K562 (cell line): Measurements from ENCODE around the gene VPS26A. TPM values are rescaled to one million over a fixed set of nuclear protein-coding genes. Genes with fewer than 3 reads are reported as not detected.
A peak's percentile ranks its signal among the peaks of the same experiment; 100 is the strongest.

Experiments used
- BRF1 ChIP-seq: IDR thresholded peaks from 3 replicates; pipeline ENCODE4 v1.6.1; 2011; ENCODE audit warnings: borderline replicate concordance, mild to moderate bottlenecking; ENCODE audit not compliant: insufficient read length; ENCODE audit errors: extremely low read depth
- CBX3 ChIP-seq, 2 experiments: IDR thresholded peaks; 1 replicate in 1 of 2; 2 replicates in 1 of 2; pipeline ENCODE4 v1.6.1; 2012; ENCODE audit warnings: inconsistent platforms in 2 of 2, low read length in 2 of 2, borderline replicate concordance in 1 of 2, control low read depth in 1 of 2
- CCNT2 ChIP-seq: IDR thresholded peaks from 2 replicates; pipeline ENCODE4 v1.6.1; 2011; ENCODE audit warnings: borderline replicate concordance, low read depth, mild to moderate bottlenecking, moderate library complexity, mixed read lengths, low read length; ENCODE audit not compliant: insufficient read length; ENCODE audit errors: extremely low read depth
- CEBPG ChIP-seq, 3 experiments: fragments of 200-800 bp in 1 of 3; sonication (Bioruptor generic) in 1 of 3; sonication (generic) in 1 of 3; formaldehyde crosslinking in 1 of 3; IDR thresholded peaks in 2 of 3; conservative IDR thresholded peaks in 1 of 3; 2 replicates each; pipeline versions ENCODE4 v1.6.1 to v1.8.0; 2016 to 2022; ENCODE audit warnings: missing compliant biosample characterization in 2 of 3, missing genetic modification characterization in 2 of 3, mild to moderate bottlenecking in 1 of 3, missing genetic modification reagents in 1 of 3
- CHD1 ChIP-seq: fragments of 200-600 bp; sonication (generic); IDR thresholded peaks from one replicate; pipeline ENCODE4 v1.6.1; 2012; ENCODE audit warnings: mild to moderate bottlenecking, moderate library complexity, low read length, inconsistent platforms
- CLOCK ChIP-seq: fragments of 250-450 bp; sonication (Bioruptor Pico); IDR thresholded peaks from 2 replicates; pipeline ENCODE4 v1.4.0; 2020; ENCODE audit warnings: mild to moderate bottlenecking, moderate library complexity, borderline replicate concordance
- FOXK1 ChIP-seq: sonication (generic); formaldehyde crosslinking; IDR thresholded peaks from 2 replicates; pipeline ENCODE4 v1.8.0; 2022; ENCODE audit warnings: missing genetic modification reagents, mild to moderate bottlenecking, borderline replicate concordance
- IRF1 ChIP-seq: sonication (generic); formaldehyde crosslinking; IDR thresholded peaks from 2 replicates; pipeline ENCODE4 v1.8.0; 2022; ENCODE audit warnings: missing genetic modification reagents, mild to moderate bottlenecking, borderline replicate concordance
- KDM4B ChIP-seq, 2 experiments: fragments of 450-650 bp in 1 of 2; sonication (generic) in 1 of 2; IDR thresholded peaks; 2 replicates each; pipeline ENCODE4 v1.6.1; 2016 to 2017; ENCODE audit warnings: borderline replicate concordance in 2 of 2, antibody characterized with exemption in 1 of 2, low read depth in 1 of 2, mild to moderate bottlenecking in 1 of 2
- KLF10 ChIP-seq: fragments of 250-450 bp; sonication (Bioruptor Pico); IDR thresholded peaks from 2 replicates; pipeline ENCODE4 v1.6.1; 2021; ENCODE audit warnings: matching md5 sums
- MTF1 ChIP-seq: fragments of 250-450 bp; sonication (Bioruptor Pico); IDR thresholded peaks from 2 replicates; pipeline ENCODE4 v1.9.0; 2021; ENCODE audit warnings: moderate library complexity, mild to moderate bottlenecking, inconsistent platforms, borderline replicate concordance
- MYBL2 ChIP-seq, 2 experiments: fragments of 450-650 bp in 1 of 2; sonication (generic) in 1 of 2; formaldehyde crosslinking in 1 of 2; IDR thresholded peaks; 2 replicates each; pipeline versions ENCODE4 v1.6.1 to v1.8.1; 2017 to 2022; ENCODE audit warnings: borderline replicate concordance in 1 of 2, inconsistent platforms in 1 of 2, low read depth in 1 of 2, mild to moderate bottlenecking in 1 of 2, missing genetic modification reagents in 1 of 2, moderate library complexity in 1 of 2
- NR2C1 ChIP-seq, 2 experiments: fragments of 450-650 bp; IDR thresholded peaks; 2 replicates each; pipeline ENCODE4 v1.6.1; 2017; ENCODE audit warnings: mild to moderate bottlenecking in 2 of 2, antibody characterized with exemption in 1 of 2, inconsistent platforms in 1 of 2, missing compliant biosample characterization in 1 of 2, missing genetic modification characterization in 1 of 2
- SRSF1 ChIP-seq: fragments of 200-400 bp; formaldehyde crosslinking; IDR thresholded peaks from 2 replicates; pipeline ENCODE4 v1.6.1; 2017; ENCODE audit warnings: mild to moderate bottlenecking, low read depth, low read length, moderate library complexity
- SRSF7 ChIP-seq: fragments of 200-400 bp; formaldehyde crosslinking; optimal IDR thresholded peaks from 2 replicates; pipeline ENCODE3; 2017; ENCODE audit warnings: mild to moderate bottlenecking, low read depth, low read length
- STAG1 ChIP-seq: sonication (generic); formaldehyde crosslinking; IDR thresholded peaks from 2 replicates; pipeline ENCODE4 v1.5.0; 2020; ENCODE audit warnings: missing genetic modification reagents, borderline replicate concordance
- TFAM ChIP-seq: fragments of 250-450 bp; sonication (Bioruptor Pico); conservative IDR thresholded peaks from 2 replicates; pipeline ENCODE4 v1.5.0; 2021; ENCODE audit warnings: mild to moderate bottlenecking, moderate library complexity
- ZNF133 ChIP-seq: fragments of 250-450 bp; sonication (Bioruptor Pico); IDR thresholded peaks from 2 replicates; pipeline ENCODE4 v1.4.0; 2020; ENCODE audit warnings: mild to moderate bottlenecking
- ZNF280B ChIP-seq: fragments of 250-450 bp; sonication (Bioruptor Pico); IDR thresholded peaks from 2 replicates; pipeline ENCODE4 v1.5.1; 2021; ENCODE audit warnings: mild to moderate bottlenecking
- ZNF586 ChIP-seq: fragments of 450-650 bp; formaldehyde crosslinking; conservative IDR thresholded peaks from 2 replicates; pipeline ENCODE4 v1.4.0; 2020; ENCODE audit warnings: mild to moderate bottlenecking, moderate library complexity
- polyA plus RNA-seq, 8 experiments: library from polyadenylated mRNA; depleted of rRNA in 4 of 8; stranded (reverse) in 5 of 8; unstranded in 3 of 8; fragments of >200 nt; fragmentation: Nextera tagmentation in 2 of 8; fragmentation: Illumina TruSeq in 1 of 8; extraction: Ambion mirVana in 2 of 8; extraction: Trizol in 1 of 8; gene quantifications; 2 replicates each; pipeline versions ENCODE4 v1.2.1 to v1.2.3, GENCODE V29; 2011 to 2014; ENCODE audit warnings: inconsistent platforms in 1 of 8, missing spikeins in 1 of 8
- total RNA-seq, 7 experiments: library from RNA; depleted of rRNA in 6 of 7; stranded (reverse); fragments of >200 nt in 6 of 7; fragmentation: Illumina TruSeq in 2 of 7; extraction: Trizol in 2 of 7; gene quantifications; 2 replicates each; pipeline versions ENCODE4 v1.2.1 to v1.2.3, GENCODE V29; 2011 to 2021; ENCODE audit warnings: low replicate concordance in 1 of 7

Gene VPS26A
- total and polyA plus RNA-seq, 9 of the 15 experiments (the other 6 are each of a cell fraction or from before 2014, with no cell fraction given), result 47.1 to 137 (median 69.3) TPM

GRCh38 chr10:69179743-69180524 is 56.0 kb downstream of the VPS26A start, which contains the start of gene SUPV3L1 (continued):
- peak; percentile 84 for TF ChIP-seq NR2C1 (IDR thresholded peaks at IDR 0.05)
- peak; percentile 12 for TF ChIP-seq NR2C1 (tag; IDR thresholded peaks at IDR 0.05)
- TF ChIP-seq STAG1 (CRISPR knock-in tag), result no peak
- no peak for TF ChIP-seq SRSF1
- no peak; the same call in 1 of the 2 replicates for TF ChIP-seq MTF1
- TF ChIP-seq CHD1, result no peak
- TF ChIP-seq CCNT2, result no peak
- TF ChIP-seq FOXK1, result peak; percentile 66; the same call in 1 of the 2 replicates
- no peak for TF ChIP-seq TFAM (CRISPR knock-in tag)
- TF ChIP-seq ZNF586, result no peak
- TF ChIP-seq KDM4B (IDR thresholded peaks at IDR 0.05; ENCODE audit: borderline replicate concordance in 2 of 2, low read depth in 1 of 2), result peak in 1 of 2 experiments; percentile 35; a peak in 1 of 4 replicates
- TF ChIP-seq SRSF7, result no peak
- no peak; the same call in 1 of the 2 replicates for TF ChIP-seq MYBL2 (IDR thresholded peaks at IDR 0.05; ENCODE audit: low read depth)
- no peak for TF ChIP-seq MYBL2 (CRISPR knock-in tag; IDR thresholded peaks at IDR 0.05; ENCODE audit: borderline replicate concordance)
- TF ChIP-seq BRF1, result no peak
- no peak for TF ChIP-seq ZNF133 (CRISPR knock-in tag)
- 0 out of 2 replicates have a peak, but pooled peaks have one; percentile 63 for TF ChIP-seq IRF1 (CRISPR knock-in tag)
- no peak for TF ChIP-seq KLF10 (CRISPR knock-in tag)
- no peak for TF ChIP-seq ZNF280B (CRISPR knock-in tag)
- TF ChIP-seq CBX3 (IDR thresholded peaks at IDR 0.05; ENCODE audit: borderline replicate concordance in 1 of 2, low read length in 2 of 2), result peak in 1 of 2 experiments; percentile 72; a peak in 1 of 3 replicates
- TF ChIP-seq CEBPG (CRISPR knock-in tag; IDR thresholded peaks at IDR 0.05), result peak; percentile 79
- TF ChIP-seq CEBPG (tag; conservative IDR thresholded peaks at IDR 0.05 in 1 of 2, IDR thresholded peaks at IDR 0.05 in 1 of 2), result peak; percentile 26 to 45; a peak in 3 of 4 replicates
- peak; percentile 79; the same call in 1 of the 2 replicates for TF ChIP-seq CLOCK
